Left ventricle myocardium inferior (tissue), 1 donor: ENCODE results near the gene DLG2. TPM values are rescaled to one million over a fixed set of nuclear protein-coding genes. Genes with fewer than 3 reads are reported as not detected.
A peak's percentile ranks its signal among the peaks of the same experiment; 100 is the strongest.

Experiments used
- DNase-seq: peaks from one replicate; pipeline ENCODE4 v3.0.0-alpha.2; 2020
- H3K27ac ChIP-seq: fragments of 200-600 bp; replicated peaks from 2 replicates; pipeline ENCODE4 v1.8.0; 2021
- H3K27me3 ChIP-seq: fragments of 200-600 bp; 2 replicates; pipeline ENCODE4 v1.8.0; 2021; ENCODE audit warnings: low read depth
- H3K36me3 ChIP-seq: fragments of 200-600 bp; 2 replicates; pipeline ENCODE4 v1.8.0; 2021
- H3K4me1 ChIP-seq: fragments of 200-600 bp; 2 replicates; pipeline ENCODE4 v1.8.0; 2021
- H3K4me3 ChIP-seq: fragments of 200-600 bp; 2 replicates; pipeline ENCODE4 v1.8.0; 2021; ENCODE audit warnings: mild to moderate bottlenecking, moderate library complexity
- H3K9me3 ChIP-seq: fragments of 200-600 bp; replicated peaks from 2 replicates; pipeline ENCODE4 v1.8.0; 2021
- CTCF ChIP-seq: fragments of 200-600 bp; IDR thresholded peaks from 2 replicates; pipeline ENCODE4 v1.8.0; 2021; ENCODE audit warnings: antibody characterized with exemption, mild to moderate bottlenecking, borderline replicate concordance
- intact Hi-C: fragments of 100-400 bp; cut with micrococcal nuclease; formaldehyde crosslinking; loops from one replicate; pipeline ENCODE4 v1.11.0; 2022
- total RNA-seq: library from RNA; stranded (reverse); fragmentation: NEBNext Ultra II Directional; extraction: Animal tissue kit (Norgen Biotek cat#: 25700); gene quantifications from one replicate; pipeline ENCODE4 v1.2.1, GENCODE V29; 2021
- donor health status: DM: no; HTN: yes; CAD: no; lungs with severe emphysema.

The DLG2 gene
- total RNA-seq, 1 donor from 2014 or later = 6.5 TPM

DNA sequence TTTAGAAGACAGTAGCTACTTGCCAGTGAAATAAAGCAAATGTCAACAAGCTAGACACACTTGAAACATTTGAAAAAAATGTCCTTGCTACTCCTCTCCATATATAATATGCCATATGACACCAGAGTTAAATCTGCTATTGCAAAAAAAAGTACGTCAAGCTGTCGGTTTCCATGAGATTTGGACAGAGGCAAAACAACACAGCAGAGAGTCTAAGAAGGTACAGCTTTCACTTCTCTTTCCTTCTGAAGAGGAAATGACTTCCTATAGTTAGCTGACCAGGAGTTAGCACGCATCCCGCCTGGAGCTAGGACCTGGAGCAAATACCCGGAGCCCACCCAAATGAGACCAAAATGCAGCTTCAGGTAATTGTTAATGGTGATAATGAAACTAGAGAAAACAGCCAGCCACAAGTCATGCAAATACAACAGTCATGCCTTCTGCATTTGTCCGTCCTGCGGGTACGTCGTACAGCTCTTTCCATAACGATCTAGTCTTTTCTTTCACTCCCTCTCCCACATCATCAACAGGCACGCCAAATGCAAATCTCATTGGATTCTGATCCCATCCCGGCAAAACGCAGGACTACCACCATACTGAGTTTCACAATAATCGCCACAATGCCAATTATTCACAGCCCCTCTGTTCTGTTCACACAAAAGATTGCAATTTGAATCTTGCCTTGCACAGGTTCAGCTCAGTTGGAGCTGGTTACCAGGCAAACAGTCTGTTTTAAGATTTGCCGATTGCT is 1945.9 kb downstream of the DLG2 start:
- H3K27ac ChIP-seq = no peak overlapping the region
- H3K36me3 ChIP-seq = no peaks in the 10 kb centered on the region
- H3K4me1 ChIP-seq = peaks cover 7% of the 10 kb centered on the region
- peak overlapping the region; percentile 24 for H3K4me3 ChIP-seq
- H3K27me3 ChIP-seq = peaks cover 10% of the 10 kb centered on the region
- TF ChIP-seq CTCF = no peak
- H3K9me3 ChIP-seq = no peaks in the 10 kb centered on the region
- intact Hi-C loops = no loop called here
- DNase-seq = no peak

GRCh38 chr11:83680321-83680720 is 1946.8 kb downstream of the DLG2 start:
- no peak overlapping the region for H3K4me3 ChIP-seq
- no peak for DNase-seq
- no peaks in the 10 kb centered on the region for H3K9me3 ChIP-seq
- H3K4me1 ChIP-seq = peaks cover 7% of the 10 kb centered on the region
- H3K27ac ChIP-seq = no peak overlapping the region
- H3K27me3 ChIP-seq = peaks cover 10% of the 10 kb centered on the region
- no peaks in the 10 kb centered on the region for H3K36me3 ChIP-seq
- intact Hi-C loops = no loop called here
- TF ChIP-seq CTCF = no peak

GRCh38 chr11:83678831-83679584 is 1948.1 kb downstream of the DLG2 start:
- H3K4me1 ChIP-seq = peaks cover 7% of the 10 kb centered on the region
- no peak for TF ChIP-seq CTCF
- intact Hi-C loops = no loop called here
- H3K27me3 ChIP-seq = peaks cover 10% of the 10 kb centered on the region
- no peaks in the 10 kb centered on the region for H3K36me3 ChIP-seq
- no peak overlapping the region for H3K4me3 ChIP-seq
- no peak for DNase-seq
- no peaks in the 10 kb centered on the region for H3K9me3 ChIP-seq
- H3K27ac ChIP-seq = no peak overlapping the region

DNA sequence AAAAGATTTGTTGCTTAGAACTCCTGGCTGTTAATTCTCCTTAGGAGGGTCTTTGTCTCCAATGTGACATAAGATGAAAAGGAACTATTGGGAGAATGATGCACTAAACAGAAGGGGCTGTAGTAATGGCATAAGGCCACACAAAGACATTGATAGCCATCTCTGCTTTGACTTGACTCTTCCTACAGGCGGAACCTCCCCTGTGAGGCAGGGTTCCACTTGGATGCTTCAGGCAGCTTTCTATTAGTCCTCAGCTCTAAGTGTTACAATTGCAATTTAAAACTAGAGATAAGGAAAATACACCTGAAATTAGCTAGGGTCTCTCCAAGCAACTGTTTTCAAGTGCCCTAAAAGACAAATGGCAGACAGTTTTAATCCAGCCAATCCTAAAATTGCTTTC is 1949.4 kb downstream of the DLG2 start:
- DNase-seq = no peak
- no peak overlapping the region for H3K4me3 ChIP-seq
- no peak for TF ChIP-seq CTCF
- intact Hi-C loops = no loop called here
- H3K27me3 ChIP-seq = peaks cover 6% of the 10 kb centered on the region
- peaks cover 7% of the 10 kb centered on the region for H3K4me1 ChIP-seq
- no peaks in the 10 kb centered on the region for H3K9me3 ChIP-seq
- H3K27ac ChIP-seq = no peak overlapping the region
- H3K36me3 ChIP-seq = no peaks in the 10 kb centered on the region

- no peak for DNase-seq
- Histone ChIP-seq H3K4me3 (no peak overlapping the region), H3K9me3 (no peaks in the 10 kb centered on the region), H3K36me3 (no peaks in the 10 kb centered on the region), H3K27me3 (peaks cover under 1% of the 10 kb centered on the region), H3K27ac (no peak overlapping the region), H3K4me1 (peaks cover 7% of the 10 kb centered on the region)
- intact Hi-C loops = no loop called here
- TF ChIP-seq CTCF = no peak
Observed at GRCh38 chr11:83676056-83676601, 1951.0 kb downstream of the DLG2 start.
